GM12892 (cell line): ENCODE data around the gene SVEP1.
"Not testable (repeated sequence)": the region's sequence is repeated elsewhere in the genome, so short reads cannot be mapped to it uniquely, and the experiment has no call there.

Source experiments
- DNase-seq: peaks from one replicate; pipeline ENCODE4 v3.0.0; 2011; ENCODE audit not compliant: insufficient read length
- FAIRE-seq: peaks from 2 replicates; lab custom pipeline; 2011; peaks lifted over from hg19 to GRCh38; lab: Jason Lieb, UNC
- POLR2A ChIP-seq: IDR thresholded peaks from 2 replicates; pipeline ENCODE4 v1.6.1; 2011; ENCODE audit warnings: low read depth, low read length, control low read depth
- POLR2AphosphoS5 ChIP-seq: IDR thresholded peaks from 2 replicates; pipeline ENCODE4 v1.6.1; 2011; ENCODE audit warnings: low read depth, low read length, control low read depth
- TAF1 ChIP-seq: IDR thresholded peaks from 2 replicates; pipeline ENCODE4 v1.6.1; 2011; ENCODE audit warnings: low read depth, mild to moderate bottlenecking, control low read depth, low read length, borderline replicate concordance

The SVEP1 gene

DNA sequence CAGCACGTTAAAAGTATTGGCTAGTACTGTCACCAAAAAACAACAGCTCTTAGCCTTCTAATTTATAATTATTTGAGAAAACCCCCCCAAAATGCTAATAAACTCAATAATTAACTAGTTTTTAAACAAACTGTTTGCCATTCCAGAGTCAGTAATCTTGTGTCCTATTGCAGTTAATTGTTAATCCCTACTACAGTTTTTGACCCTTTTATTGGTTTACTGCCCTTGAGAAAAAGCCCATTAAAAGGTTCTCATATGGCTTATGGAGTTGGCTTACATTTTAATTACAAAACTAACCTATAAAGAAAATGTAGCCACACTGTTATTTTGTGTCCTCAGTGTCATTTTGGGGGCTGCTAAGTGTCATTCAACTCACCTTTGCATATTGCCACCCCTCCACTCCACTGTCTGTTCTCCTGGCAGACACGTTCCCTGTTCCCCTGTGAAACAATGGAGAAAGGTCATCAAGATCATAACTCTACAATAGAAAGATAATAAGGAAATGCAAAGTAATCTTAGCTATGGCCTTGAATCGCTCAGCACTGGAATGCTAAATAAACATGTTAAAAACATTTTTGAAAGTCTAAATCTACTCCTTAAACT lies 190.3 kb downstream of the SVEP1 start:
- DNase-seq (no peak), FAIRE-seq (no peak)
- TF ChIP-seq POLR2A (no peak), TAF1 (no peak), POLR2AphosphoS5 (no peak)

- DNase-seq, result no peak
- no peak for FAIRE-seq
- TF ChIP-seq POLR2AphosphoS5 (no peak), TAF1 (no peak), POLR2A (no peak)
Observed at GRCh38 chr9:110383491-110383890, 196.1 kb downstream of the SVEP1 start.

GRCh38 chr9:110382731-110383130 lies 196.8 kb downstream of the SVEP1 start:
- TF ChIP-seq POLR2AphosphoS5 (no peak), TAF1 (no peak), POLR2A (no peak)
- DNase-seq (no peak), FAIRE-seq (no peak)

GRCh38 chr9:110371411-110372007 lies 208.0 kb downstream of the SVEP1 start:
- FAIRE-seq, result no peak
- TF ChIP-seq TAF1 (no peak), POLR2A (no peak), POLR2AphosphoS5 (no peak)
- DNase-seq, result no peak

- TF ChIP-seq POLR2A (no peak), POLR2AphosphoS5 (no peak), TAF1 (no peak)
- no peak for FAIRE-seq
- no peak for DNase-seq
Observed at GRCh38 chr9:110370315-110370714, 209.2 kb downstream of the SVEP1 start.

GRCh38 chr9:110364451-110364850 lies 215.1 kb downstream of the SVEP1 start:
- no peak for DNase-seq
- TF ChIP-seq POLR2A (no peak), TAF1 (no peak), POLR2AphosphoS5 (no peak)
- FAIRE-seq, result no peak

DNA sequence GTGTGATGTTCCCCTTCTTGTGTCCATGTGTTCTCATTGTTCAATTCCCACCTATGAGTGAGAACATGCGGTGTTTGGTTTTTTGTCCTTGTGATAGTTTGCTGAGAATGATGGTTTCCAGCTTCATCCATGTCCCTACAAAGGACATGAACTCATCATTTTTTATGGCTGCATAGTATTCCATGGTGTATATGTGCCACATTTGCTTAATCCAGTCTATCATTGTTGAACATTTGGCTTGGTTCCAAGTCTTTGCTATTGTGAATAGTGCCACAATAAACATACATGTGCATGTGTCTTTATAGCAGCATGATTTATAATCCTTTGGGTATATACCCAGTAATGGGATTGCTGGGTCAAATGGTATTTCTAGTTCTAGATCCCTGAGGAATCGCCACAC lies 220.5 kb downstream of the SVEP1 start:
- not testable (repeated sequence) for DNase-seq, FAIRE-seq

DNA sequence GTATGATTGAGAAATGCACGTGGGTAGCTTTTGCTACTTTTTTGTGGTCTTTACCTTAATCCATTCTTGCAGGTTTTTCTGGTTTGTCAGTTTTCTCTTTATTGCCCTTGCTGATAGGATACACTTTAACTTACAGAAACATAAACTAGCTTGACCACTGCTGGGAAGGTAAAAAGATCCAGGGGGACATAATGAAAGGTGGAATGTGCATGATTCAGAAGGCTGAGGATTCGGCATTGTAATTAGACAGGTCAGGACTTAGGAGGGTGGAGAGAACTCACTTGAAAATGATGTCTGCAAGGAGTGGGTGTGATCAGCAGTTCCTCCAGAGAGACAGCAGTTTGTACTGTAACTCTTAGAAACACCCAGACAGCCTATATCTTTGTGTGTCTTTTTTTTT lies 222.0 kb downstream of the SVEP1 start:
- FAIRE-seq (no peak), DNase-seq (no peak)
- no peak for TF ChIP-seq POLR2A
- TF ChIP-seq POLR2AphosphoS5, result no peak
- TF ChIP-seq TAF1, result no peak

GRCh38 chr9:110356639-110357395 lies 222.7 kb downstream of the SVEP1 start:
- no peak for DNase-seq
- TF ChIP-seq POLR2AphosphoS5, result no peak
- TF ChIP-seq TAF1, result no peak
- TF ChIP-seq POLR2A, result no peak
- FAIRE-seq, result no peak

GRCh38 chr9:110355911-110356310 lies 223.6 kb downstream of the SVEP1 start:
- TF ChIP-seq TAF1 (no peak), POLR2AphosphoS5 (no peak), POLR2A (no peak)
- no peak for FAIRE-seq
- no peak for DNase-seq

GRCh38 chr9:110351009-110351467 lies 228.5 kb downstream of the SVEP1 start:
- no peak for DNase-seq
- no peak for FAIRE-seq
- TF ChIP-seq TAF1, result no peak
- no peak for TF ChIP-seq POLR2AphosphoS5
- no peak for TF ChIP-seq POLR2A

GRCh38 chr9:110346325-110346724 lies 233.2 kb downstream of the SVEP1 start:
- FAIRE-seq (no peak), DNase-seq (no peak)
- no peak for TF ChIP-seq POLR2AphosphoS5
- TF ChIP-seq POLR2A, result no peak
- TF ChIP-seq TAF1, result no peak
